ENCODE data around the gene CHRNA7.
"Not testable (repeated sequence)": the region's sequence is repeated elsewhere in the genome, so short reads cannot be mapped to it uniquely, and the experiment has no call there.

Gene CHRNA7

GRCh38 chr15:32130823-32131222 lies 100.5 kb downstream of the CHRNA7 start:
- TF ChIP-seq ZFX (IDR thresholded peaks at IDR 0.05; ENCODE audit: borderline replicate concordance) (no peak), CTCF (IDR thresholded peaks at IDR 0.05) (0 out of 2 replicates have a peak, but pooled peaks have one; percentile 10)

GRCh38 chr15:32131803-32132202 lies 101.5 kb downstream of the CHRNA7 start:
- H3K27ac ChIP-seq: no peak overlapping the region
- TF ChIP-seq ZFX (IDR thresholded peaks at IDR 0.05; ENCODE audit: borderline replicate concordance) (no peak), CTCF (IDR thresholded peaks at IDR 0.05) (no peak)

More at GRCh38 chr15:32130823-32131222, 100.5 kb downstream of the CHRNA7 start:
- H3K27ac ChIP-seq: no peak overlapping the region

- H3K27ac ChIP-seq: no peak overlapping the region
- no peak for TF ChIP-seq CTCF (IDR thresholded peaks at IDR 0.05)
- TF ChIP-seq ZFX (IDR thresholded peaks at IDR 0.05; ENCODE audit: borderline replicate concordance): no peak
Measured at GRCh38 chr15:32132859-32133258, 102.5 kb downstream of the CHRNA7 start.

GRCh38 chr15:32134842-32135241 lies 104.5 kb downstream of the CHRNA7 start:
- no peak overlapping the region for H3K27ac ChIP-seq
- TF ChIP-seq ZFX (IDR thresholded peaks at IDR 0.05; ENCODE audit: borderline replicate concordance): no peak
- no peak for TF ChIP-seq CTCF (IDR thresholded peaks at IDR 0.05)

- H3K27ac ChIP-seq: no peak overlapping the region
- no peak for TF ChIP-seq CTCF (IDR thresholded peaks at IDR 0.05)
- TF ChIP-seq ZFX (IDR thresholded peaks at IDR 0.05; ENCODE audit: borderline replicate concordance): no peak
Measured at GRCh38 chr15:32135335-32135734, 105.0 kb downstream of the CHRNA7 start.

- H3K27ac ChIP-seq: not testable (repeated sequence)
Measured at GRCh38 chr15:32145512-32145911, 115.2 kb downstream of the CHRNA7 start.

- H3K27ac ChIP-seq: no peak overlapping the region
Measured at GRCh38 chr15:32148833-32149555, 118.7 kb downstream of the CHRNA7 start.

More at GRCh38 chr15:32148833-32149555, 118.7 kb downstream of the CHRNA7 start:
- TF ChIP-seq ZFX (IDR thresholded peaks at IDR 0.05; ENCODE audit: borderline replicate concordance): no peak
- TF ChIP-seq CTCF (IDR thresholded peaks at IDR 0.05): no peak
